Loucy (cell line): Measurements from ENCODE around the gene KLHDC3.

Source experiments
- EZH2phosphoT487 ChIP-seq: fragments of 200-600 bp; IDR thresholded peaks from 2 replicates; pipeline ENCODE4 v1.6.1; 2018; ENCODE audit warnings: antibody characterized with exemption, mild to moderate bottlenecking, moderate library complexity, borderline replicate concordance
- TF ChIP-seq, protein P1 (sequence below): fragments of 200-600 bp; sonication (generic); conservative IDR thresholded peaks from 2 replicates; pipeline ENCODE4 v1.5.1; 2014; ENCODE audit warnings: mild to moderate bottlenecking, antibody characterized with exemption, low read length

DNA sequence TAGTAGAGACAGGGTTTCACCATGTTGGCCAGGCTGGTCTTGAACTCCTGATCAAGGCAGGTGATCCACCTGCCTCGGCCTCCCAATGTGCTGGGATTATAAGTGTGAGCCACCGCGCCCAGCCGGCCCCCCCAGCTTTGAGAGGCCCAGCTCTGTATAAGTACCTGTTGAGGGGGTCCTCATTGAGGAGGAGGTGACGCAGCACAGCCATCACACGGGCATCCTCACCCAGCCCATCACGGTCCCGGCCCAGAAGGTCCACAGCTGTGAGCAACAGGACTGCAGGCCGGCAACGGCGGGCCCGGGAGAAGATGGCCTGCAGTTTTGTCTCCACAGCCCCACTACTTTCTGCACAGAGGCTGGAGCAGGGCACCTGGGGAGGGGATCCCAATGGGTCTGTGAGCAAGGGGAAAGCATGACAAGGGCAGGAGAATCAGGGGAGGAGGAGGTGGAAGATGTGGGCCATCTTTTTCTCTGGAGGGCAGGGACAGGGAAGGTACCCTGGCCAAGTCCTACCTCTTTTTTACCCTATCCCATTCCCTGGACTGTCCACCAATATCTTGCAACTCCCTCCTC lies 45.8 kb upstream of the KLHDC3 start:
- TF ChIP-seq, protein P1, sequence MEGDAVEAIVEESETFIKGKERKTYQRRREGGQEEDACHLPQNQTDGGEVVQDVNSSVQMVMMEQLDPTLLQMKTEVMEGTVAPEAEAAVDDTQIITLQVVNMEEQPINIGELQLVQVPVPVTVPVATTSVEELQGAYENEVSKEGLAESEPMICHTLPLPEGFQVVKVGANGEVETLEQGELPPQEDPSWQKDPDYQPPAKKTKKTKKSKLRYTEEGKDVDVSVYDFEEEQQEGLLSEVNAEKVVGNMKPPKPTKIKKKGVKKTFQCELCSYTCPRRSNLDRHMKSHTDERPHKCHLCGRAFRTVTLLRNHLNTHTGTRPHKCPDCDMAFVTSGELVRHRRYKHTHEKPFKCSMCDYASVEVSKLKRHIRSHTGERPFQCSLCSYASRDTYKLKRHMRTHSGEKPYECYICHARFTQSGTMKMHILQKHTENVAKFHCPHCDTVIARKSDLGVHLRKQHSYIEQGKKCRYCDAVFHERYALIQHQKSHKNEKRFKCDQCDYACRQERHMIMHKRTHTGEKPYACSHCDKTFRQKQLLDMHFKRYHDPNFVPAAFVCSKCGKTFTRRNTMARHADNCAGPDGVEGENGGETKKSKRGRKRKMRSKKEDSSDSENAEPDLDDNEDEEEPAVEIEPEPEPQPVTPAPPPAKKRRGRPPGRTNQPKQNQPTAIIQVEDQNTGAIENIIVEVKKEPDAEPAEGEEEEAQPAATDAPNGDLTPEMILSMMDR, result no peak
- TF ChIP-seq EZH2phosphoT487, result no peak
